GM21619 (cell line): ENCODE results near the gene HOXA11.
A peak's percentile ranks its signal among the peaks of the same experiment; 100 is the strongest.

Experiments
- ATAC-seq: cut with Tn5 transposase; IDR thresholded peaks from one replicate; pipeline ENCODE4 v1.9.1; 2021; ENCODE audit not compliant: unreplicated experiment

Gene HOXA11

GRCh38 chr7:27170426-27171324 is 14.4 kb downstream of the HOXA11 start:
- ATAC-seq: no peak

- ATAC-seq: no peak
These were observed 15.2 kb downstream of the HOXA11 start for GRCh38 chr7:27169658-27170425.

GRCh38 chr7:27168265-27168947 is 16.6 kb downstream of the HOXA11 start:
- ATAC-seq: no peak

- ATAC-seq: no peak
These were observed 17.1 kb downstream of the HOXA11 start for GRCh38 chr7:27167916-27168264.

- no peak for ATAC-seq
These were observed 18.2 kb downstream of the HOXA11 start for GRCh38 chr7:27166531-27167505.

GRCh38 chr7:27165996-27166530 is 19.0 kb downstream of the HOXA11 start:
- ATAC-seq: no peak

- ATAC-seq: no peak
These were observed 19.7 kb downstream of the HOXA11 start, which contains the start of gene HOXA9 for GRCh38 chr7:27165089-27165995. Gene HOXA9, minus strand, starts transcription at chr7:27165537. Its CDS starts 80 bp downstream, at chr7:27165457.

- no peak for ATAC-seq
These were observed 20.5 kb downstream of the HOXA11 start for GRCh38 chr7:27164367-27165088.

- ATAC-seq: no peak
These were observed 21.0 kb downstream of the HOXA11 start for GRCh38 chr7:27164045-27164366.

- ATAC-seq: no peak
These were observed 21.6 kb downstream of the HOXA11 start for GRCh38 chr7:27163288-27164044.

- ATAC-seq: no peak
These were observed 22.3 kb downstream of the HOXA11 start for GRCh38 chr7:27162561-27163287.

GRCh38 chr7:27161721-27162560 is 23.1 kb downstream of the HOXA11 start:
- ATAC-seq: no peak

- no peak for ATAC-seq
These were observed 23.8 kb downstream of the HOXA11 start for GRCh38 chr7:27161214-27161720.

- peak; percentile 63 for ATAC-seq
These were observed 24.4 kb downstream of the HOXA11 start for GRCh38 chr7:27160546-27161213.

GRCh38 chr7:27160145-27160545 is 24.9 kb downstream of the HOXA11 start:
- no peak for ATAC-seq
